NT2/D1 (cell line): ENCODE results near the gene RAB40C.

Experiments used
- YY1 ChIP-seq: IDR thresholded peaks from 2 replicates; pipeline ENCODE4 v1.6.1; 2011; ENCODE audit not compliant: insufficient read length, insufficient read depth
- ZNF274 ChIP-seq: IDR thresholded peaks from 2 replicates; pipeline ENCODE4 v1.6.1; 2011; ENCODE audit warnings: mild to moderate bottlenecking, low read depth, low read length

- TF ChIP-seq YY1: no peak
- TF ChIP-seq ZNF274: no peak
These were observed 6.8 kb downstream of the RAB40C start for GRCh38 chr16:596736-597060.
